K562 (cell line): ENCODE data around the gene SVOP. TPM values are rescaled to one million over a fixed set of nuclear protein-coding genes. Genes with fewer than 3 reads are reported as not detected.
A peak's percentile ranks its signal among the peaks of the same experiment; 100 is the strongest.

Experiments used
- AFF1 ChIP-seq, 2 experiments: fragments of 450-650 bp; IDR thresholded peaks; 2 replicates each; pipeline ENCODE4 v1.6.1; 2018; ENCODE audit warnings: mild to moderate bottlenecking in 2 of 2, low read depth in 1 of 2; ENCODE audit not compliant: partially characterized antibody in 2 of 2
- ARID4B ChIP-seq: sonication (generic); formaldehyde crosslinking; IDR thresholded peaks from 2 replicates; pipeline ENCODE4 v1.8.0; 2022; ENCODE audit warnings: mild to moderate bottlenecking, missing genetic modification reagents
- CCAR2 ChIP-seq: fragments of 200-400 bp; formaldehyde crosslinking; IDR thresholded peaks from 2 replicates; pipeline ENCODE4 v1.6.1; 2017; ENCODE audit warnings: mild to moderate bottlenecking, low read depth, low read length
- CTCF ChIP-seq, 3 experiments: IDR thresholded peaks in 2 of 3; conservative IDR thresholded peaks in 1 of 3; 2 replicates each; pipeline ENCODE4 v1.5.1; 2011 to 2012; ENCODE audit warnings: low read length in 3 of 3, mild to moderate bottlenecking in 3 of 3, control low read depth in 2 of 3, improper control_type of control experiment in 1 of 3, inconsistent platforms in 1 of 3, low read depth in 1 of 3, mixed read lengths in 1 of 3, moderate library complexity in 1 of 3; ENCODE audit not compliant: insufficient read depth in 2 of 3
- HNRNPUL1 ChIP-seq: fragments of 200-400 bp; formaldehyde crosslinking; IDR thresholded peaks from 2 replicates; pipeline ENCODE4 v1.6.1; 2017; ENCODE audit warnings: low read length
- MCM7 ChIP-seq, 2 experiments: fragments of 450-650 bp; IDR thresholded peaks; 2 replicates each; pipeline ENCODE4 v1.6.1; 2016 to 2018
- MLX ChIP-seq, 2 experiments: fragments of 450-650 bp in 1 of 2; sonication (generic) in 1 of 2; formaldehyde crosslinking; conservative IDR thresholded peaks; 2 replicates each; pipeline versions ENCODE4 v1.4.0 to v1.8.1; 2020 to 2022; ENCODE audit warnings: mild to moderate bottlenecking in 1 of 2, missing genetic modification reagents in 1 of 2
- SIN3A ChIP-seq, 2 experiments: fragments of 150-350 bp in 1 of 2; IDR thresholded peaks; 2 replicates each; pipeline ENCODE4 v1.6.1; 2011 to 2016; ENCODE audit warnings: borderline replicate concordance in 2 of 2, low read depth in 2 of 2, low read length in 2 of 2, mild to moderate bottlenecking in 2 of 2, moderate library complexity in 2 of 2; ENCODE audit not compliant: control insufficient read depth in 1 of 2
- ZNF316 ChIP-seq: fragments of 450-650 bp; IDR thresholded peaks from 2 replicates; pipeline ENCODE4 v1.6.1; 2016
- polyA plus RNA-seq, 8 experiments: library from polyadenylated mRNA; depleted of rRNA in 4 of 8; stranded (reverse) in 5 of 8; unstranded in 3 of 8; fragments of >200 nt; fragmentation: Nextera tagmentation in 2 of 8; fragmentation: Illumina TruSeq in 1 of 8; extraction: Ambion mirVana in 2 of 8; extraction: Trizol in 1 of 8; gene quantifications; 2 replicates each; pipeline versions ENCODE4 v1.2.1 to v1.2.3, GENCODE V29; 2011 to 2014; ENCODE audit warnings: inconsistent platforms in 1 of 8, missing spikeins in 1 of 8
- total RNA-seq, 7 experiments: library from RNA; depleted of rRNA in 6 of 7; stranded (reverse); fragments of >200 nt in 6 of 7; fragmentation: Illumina TruSeq in 2 of 7; extraction: Trizol in 2 of 7; gene quantifications; 2 replicates each; pipeline versions ENCODE4 v1.2.1 to v1.2.3, GENCODE V29; 2011 to 2021; ENCODE audit warnings: low replicate concordance in 1 of 7

SVOP gene
- total and polyA plus RNA-seq, 9 of the 15 experiments (the other 6 are each of a cell fraction or from before 2014, with no cell fraction given), result 0.01 to 0.09 (median 0.06) TPM; not detected in 1

- TF ChIP-seq ARID4B (CRISPR knock-in tag), result peak; percentile 97
- TF ChIP-seq ZNF316, result no peak
- TF ChIP-seq MLX (CRISPR knock-in tag; conservative IDR thresholded peaks at IDR 0.05), result 0 out of 4 replicates have a peak, but pooled peaks of 1 of the 2 experiments have one; percentile 56
- TF ChIP-seq SIN3A (IDR thresholded peaks at IDR 0.05; ENCODE audit: borderline replicate concordance in 2 of 2, control insufficient read depth in 1 of 2, low read depth in 2 of 2, low read length in 2 of 2), result peak; percentile 90 to 99
- no peak for TF ChIP-seq MCM7 (IDR thresholded peaks at IDR 0.05)
- no peak for TF ChIP-seq HNRNPUL1
- TF ChIP-seq CTCF (IDR thresholded peaks at IDR 0.05 in 2 of 3, conservative IDR thresholded peaks at IDR 0.05 in 1 of 3; ENCODE audit: insufficient read depth in 2 of 3, low read depth in 1 of 3, low read length in 3 of 3), result no peak
- no peak for TF ChIP-seq CCAR2
- TF ChIP-seq AFF1 (IDR thresholded peaks at IDR 0.05; ENCODE audit: low read depth in 1 of 2, partially characterized antibody in 2 of 2), result peak in 1 of 2 experiments; percentile 73
These were observed at the start of gene SVOP (continued) for GRCh38 chr12:109020796-109021380.
